ENCODE results near the gene NPIPB2. TPM values are rescaled to one million over a fixed set of nuclear protein-coding genes. Genes with fewer than 3 reads are reported as not detected.

NPIPB2 gene
- total and polyA plus RNA-seq, 2 of the 13 experiments (the other 11 are each of a cell fraction or from before 2014, with no cell fraction given), result 1.8 to 4.1 TPM

DNA sequence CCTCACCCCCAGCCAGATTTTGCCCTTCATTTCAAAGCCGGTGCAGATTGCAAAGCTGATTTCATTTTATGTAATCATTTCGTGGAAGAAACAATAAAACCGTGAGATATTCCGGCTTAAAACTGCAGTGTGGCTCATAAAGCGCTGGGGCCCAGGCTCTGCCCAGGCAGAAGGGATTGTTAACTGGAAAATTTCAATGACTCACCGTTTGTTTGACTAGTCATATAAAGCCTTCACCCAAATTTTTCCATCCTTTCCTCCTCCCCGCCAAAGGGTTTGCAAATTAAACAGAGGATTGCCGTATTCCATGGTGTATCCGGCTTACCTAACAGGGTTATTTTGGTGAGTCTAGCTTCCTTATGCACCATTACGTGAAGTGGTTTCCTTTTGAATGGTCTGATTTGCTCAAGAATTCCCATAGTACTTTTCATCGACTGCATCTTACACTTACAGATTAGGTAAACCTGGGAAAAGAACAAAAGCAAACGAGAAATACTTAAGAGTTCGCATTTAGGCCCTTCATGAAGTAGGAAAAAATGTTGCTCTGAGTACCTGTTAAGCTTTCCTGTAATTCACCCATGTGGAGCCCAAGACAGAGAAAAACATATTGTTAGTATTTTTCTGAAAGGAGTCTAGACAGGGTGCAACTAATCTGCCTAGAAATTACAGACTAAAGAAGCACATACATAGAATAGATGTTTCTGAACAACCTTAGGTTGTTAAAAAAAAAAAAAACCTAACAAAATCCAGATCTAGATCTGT is 25.1 kb downstream of the NPIPB2 start (continued):
- TF ChIP-seq, protein P1, sequence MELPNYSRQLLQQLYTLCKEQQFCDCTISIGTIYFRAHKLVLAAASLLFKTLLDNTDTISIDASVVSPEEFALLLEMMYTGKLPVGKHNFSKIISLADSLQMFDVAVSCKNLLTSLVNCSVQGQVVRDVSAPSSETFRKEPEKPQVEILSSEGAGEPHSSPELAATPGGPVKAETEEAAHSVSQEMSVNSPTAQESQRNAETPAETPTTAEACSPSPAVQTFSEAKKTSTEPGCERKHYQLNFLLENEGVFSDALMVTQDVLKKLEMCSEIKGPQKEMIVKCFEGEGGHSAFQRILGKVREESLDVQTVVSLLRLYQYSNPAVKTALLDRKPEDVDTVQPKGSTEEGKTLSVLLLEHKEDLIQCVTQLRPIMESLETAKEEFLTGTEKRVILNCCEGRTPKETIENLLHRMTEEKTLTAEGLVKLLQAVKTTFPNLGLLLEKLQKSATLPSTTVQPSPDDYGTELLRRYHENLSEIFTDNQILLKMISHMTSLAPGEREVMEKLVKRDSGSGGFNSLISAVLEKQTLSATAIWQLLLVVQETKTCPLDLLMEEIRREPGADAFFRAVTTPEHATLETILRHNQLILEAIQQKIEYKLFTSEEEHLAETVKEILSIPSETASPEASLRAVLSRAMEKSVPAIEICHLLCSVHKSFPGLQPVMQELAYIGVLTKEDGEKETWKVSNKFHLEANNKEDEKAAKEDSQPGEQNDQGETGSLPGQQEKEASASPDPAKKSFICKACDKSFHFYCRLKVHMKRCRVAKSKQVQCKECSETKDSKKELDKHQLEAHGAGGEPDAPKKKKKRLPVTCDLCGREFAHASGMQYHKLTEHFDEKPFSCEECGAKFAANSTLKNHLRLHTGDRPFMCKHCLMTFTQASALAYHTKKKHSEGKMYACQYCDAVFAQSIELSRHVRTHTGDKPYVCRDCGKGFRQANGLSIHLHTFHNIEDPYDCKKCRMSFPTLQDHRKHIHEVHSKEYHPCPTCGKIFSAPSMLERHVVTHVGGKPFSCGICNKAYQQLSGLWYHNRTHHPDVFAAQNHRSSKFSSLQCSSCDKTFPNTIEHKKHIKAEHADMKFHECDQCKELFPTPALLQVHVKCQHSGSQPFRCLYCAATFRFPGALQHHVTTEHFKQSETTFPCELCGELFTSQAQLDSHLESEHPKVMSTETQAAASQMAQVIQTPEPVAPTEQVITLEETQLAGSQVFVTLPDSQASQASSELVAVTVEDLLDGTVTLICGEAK (IDR thresholded peaks at IDR 0.05), result no peak
- TF ChIP-seq, protein P1 (CRISPR knock-in tag; IDR thresholded peaks at IDR 0.05), result no peak
- TF ChIP-seq RAD51 (IDR thresholded peaks at IDR 0.05; ENCODE audit: borderline replicate concordance), result 0 out of 2 replicates have a peak, but pooled peaks have one; percentile 25
- TF ChIP-seq ZNF816 (CRISPR knock-in tag; IDR thresholded peaks at IDR 0.05; ENCODE audit: borderline replicate concordance), result peak; percentile 92
- TF ChIP-seq, protein P2, sequence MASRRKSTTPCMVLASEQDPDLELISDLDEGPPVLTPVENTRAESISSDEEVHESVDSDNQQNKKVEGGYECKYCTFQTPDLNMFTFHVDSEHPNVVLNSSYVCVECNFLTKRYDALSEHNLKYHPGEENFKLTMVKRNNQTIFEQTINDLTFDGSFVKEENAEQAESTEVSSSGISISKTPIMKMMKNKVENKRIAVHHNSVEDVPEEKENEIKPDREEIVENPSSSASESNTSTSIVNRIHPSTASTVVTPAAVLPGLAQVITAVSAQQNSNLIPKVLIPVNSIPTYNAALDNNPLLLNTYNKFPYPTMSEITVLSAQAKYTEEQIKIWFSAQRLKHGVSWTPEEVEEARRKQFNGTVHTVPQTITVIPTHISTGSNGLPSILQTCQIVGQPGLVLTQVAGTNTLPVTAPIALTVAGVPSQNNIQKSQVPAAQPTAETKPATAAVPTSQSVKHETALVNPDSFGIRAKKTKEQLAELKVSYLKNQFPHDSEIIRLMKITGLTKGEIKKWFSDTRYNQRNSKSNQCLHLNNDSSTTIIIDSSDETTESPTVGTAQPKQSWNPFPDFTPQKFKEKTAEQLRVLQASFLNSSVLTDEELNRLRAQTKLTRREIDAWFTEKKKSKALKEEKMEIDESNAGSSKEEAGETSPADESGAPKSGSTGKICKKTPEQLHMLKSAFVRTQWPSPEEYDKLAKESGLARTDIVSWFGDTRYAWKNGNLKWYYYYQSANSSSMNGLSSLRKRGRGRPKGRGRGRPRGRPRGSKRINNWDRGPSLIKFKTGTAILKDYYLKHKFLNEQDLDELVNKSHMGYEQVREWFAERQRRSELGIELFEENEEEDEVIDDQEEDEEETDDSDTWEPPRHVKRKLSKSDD (CRISPR knock-in tag; IDR thresholded peaks at IDR 0.05; ENCODE audit: low read depth), result no peak
- peak; percentile 19; the same call in 1 of the 2 replicates for TF ChIP-seq TBX3 (IDR thresholded peaks at IDR 0.05; ENCODE audit: borderline replicate concordance)
- TF ChIP-seq SOX6 (IDR thresholded peaks at IDR 0.05), result no peak
- TF ChIP-seq SOX6 (CRISPR knock-in tag; IDR thresholded peaks at IDR 0.05), result no peak
- TF ChIP-seq ZSCAN31 (CRISPR knock-in tag; IDR thresholded peaks at IDR 0.05; ENCODE audit: low read depth), result no peak; the same call in 1 of the 2 replicates
- TF ChIP-seq RAD21 (CRISPR knock-in tag; IDR thresholded peaks at IDR 0.05), result no peak; the same call in 1 of the 2 replicates
- TF ChIP-seq HOXA7 (CRISPR knock-in tag; IDR thresholded peaks at IDR 0.05), result no peak
- peak; percentile 99 for TF ChIP-seq ZNF124 (CRISPR knock-in tag; IDR thresholded peaks at IDR 0.05)
- TF ChIP-seq, protein P3, sequence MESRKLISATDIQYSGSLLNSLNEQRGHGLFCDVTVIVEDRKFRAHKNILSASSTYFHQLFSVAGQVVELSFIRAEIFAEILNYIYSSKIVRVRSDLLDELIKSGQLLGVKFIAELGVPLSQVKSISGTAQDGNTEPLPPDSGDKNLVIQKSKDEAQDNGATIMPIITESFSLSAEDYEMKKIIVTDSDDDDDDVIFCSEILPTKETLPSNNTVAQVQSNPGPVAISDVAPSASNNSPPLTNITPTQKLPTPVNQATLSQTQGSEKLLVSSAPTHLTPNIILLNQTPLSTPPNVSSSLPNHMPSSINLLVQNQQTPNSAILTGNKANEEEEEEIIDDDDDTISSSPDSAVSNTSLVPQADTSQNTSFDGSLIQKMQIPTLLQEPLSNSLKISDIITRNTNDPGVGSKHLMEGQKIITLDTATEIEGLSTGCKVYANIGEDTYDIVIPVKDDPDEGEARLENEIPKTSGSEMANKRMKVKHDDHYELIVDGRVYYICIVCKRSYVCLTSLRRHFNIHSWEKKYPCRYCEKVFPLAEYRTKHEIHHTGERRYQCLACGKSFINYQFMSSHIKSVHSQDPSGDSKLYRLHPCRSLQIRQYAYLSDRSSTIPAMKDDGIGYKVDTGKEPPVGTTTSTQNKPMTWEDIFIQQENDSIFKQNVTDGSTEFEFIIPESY (CRISPR knock-in tag; IDR thresholded peaks at IDR 0.05), result no peak
- no peak for TF ChIP-seq IKZF1 (IDR thresholded peaks at IDR 0.05)
- TF ChIP-seq, protein P4, sequence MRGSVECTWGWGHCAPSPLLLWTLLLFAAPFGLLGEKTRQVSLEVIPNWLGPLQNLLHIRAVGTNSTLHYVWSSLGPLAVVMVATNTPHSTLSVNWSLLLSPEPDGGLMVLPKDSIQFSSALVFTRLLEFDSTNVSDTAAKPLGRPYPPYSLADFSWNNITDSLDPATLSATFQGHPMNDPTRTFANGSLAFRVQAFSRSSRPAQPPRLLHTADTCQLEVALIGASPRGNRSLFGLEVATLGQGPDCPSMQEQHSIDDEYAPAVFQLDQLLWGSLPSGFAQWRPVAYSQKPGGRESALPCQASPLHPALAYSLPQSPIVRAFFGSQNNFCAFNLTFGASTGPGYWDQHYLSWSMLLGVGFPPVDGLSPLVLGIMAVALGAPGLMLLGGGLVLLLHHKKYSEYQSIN (CRISPR knock-in tag; IDR thresholded peaks at IDR 0.05; ENCODE audit: borderline replicate concordance), result no peak
